Esophagus muscularis mucosa (tissue), 3 donors: Measurements from ENCODE around the gene PTPRK.

Source experiments
- CTCF ChIP-seq, 3 experiments: fragments of 200-600 bp in 2 of 3; fragments of 450-650 bp in 1 of 3; sonication (generic) in 2 of 3; IDR thresholded peaks; one replicate each; pipeline ENCODE4 v1.5.1; 2017 to 2019; ENCODE audit warnings: antibody characterized with exemption in 3 of 3, mild to moderate bottlenecking in 2 of 3, moderate library complexity in 1 of 3
- POLR2A ChIP-seq: fragments of 450-650 bp; IDR thresholded peaks from one replicate; pipeline ENCODE4 v1.6.1; 2017; ENCODE audit warnings: antibody characterized with exemption, moderate library complexity, mild to moderate bottlenecking, low read depth
- POLR2AphosphoS5 ChIP-seq, 2 donors: sonication (generic); formaldehyde crosslinking; IDR thresholded peaks; one replicate each; pipeline ENCODE4 v1.6.1; 2017; ENCODE audit warnings: antibody characterized with exemption in 2 of 2

GRCh38 chr6:127956956-127957355, 563.4 kb downstream of the PTPRK start:
- no peak for TF ChIP-seq CTCF (IDR thresholded peaks at IDR 0.05)
- no peak for TF ChIP-seq POLR2A
- TF ChIP-seq POLR2AphosphoS5 (IDR thresholded peaks at IDR 0.05), result no peak
